ENCODE results near the gene BMAL1. TPM values are rescaled to one million over a fixed set of nuclear protein-coding genes. Genes with fewer than 3 reads are reported as not detected.
A peak's percentile ranks its signal among the peaks of the same experiment; 100 is the strongest.

Gene BMAL1
- polyA plus RNA-seq, 1 donor (not counting 4 experiments of a cell fraction or from before 2014, with no cell fraction given): 27.5 TPM

DNA sequence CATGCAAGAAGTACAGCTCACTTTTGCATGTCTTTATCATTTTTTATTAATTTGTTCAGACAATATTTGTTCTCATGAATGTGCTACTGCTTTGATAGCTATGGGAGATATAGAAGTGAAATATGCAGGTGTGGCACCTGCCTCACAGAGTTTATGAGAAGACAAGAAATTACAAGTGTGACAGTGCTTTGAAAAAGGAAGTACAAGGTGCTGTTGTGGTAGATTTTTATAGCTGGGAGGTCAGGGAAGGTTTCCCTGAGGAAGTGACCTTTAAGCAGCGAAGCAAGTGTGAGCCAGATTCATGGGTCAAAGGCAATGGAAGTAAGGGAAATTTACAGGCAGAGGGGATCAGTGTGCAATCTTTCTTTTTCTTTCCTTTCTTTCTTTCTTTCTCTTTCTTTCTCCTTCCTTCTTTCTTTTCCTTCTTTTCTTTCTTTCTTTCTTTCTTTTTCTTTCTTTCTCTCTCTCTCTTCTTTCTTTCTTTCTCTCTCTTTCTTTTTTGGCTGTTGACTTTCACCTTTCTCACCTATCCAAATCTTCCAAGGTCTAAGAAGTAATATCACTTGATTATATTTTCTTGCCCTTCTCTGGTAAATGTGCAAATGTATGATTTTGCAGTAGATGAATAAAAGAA lies 6.4 kb upstream of the BMAL1 start:
- no peak overlapping the region for H3K27ac ChIP-seq (ENCODE audit: control insufficient read depth, insufficient read depth, low read length)
- H2AFZ ChIP-seq (ENCODE audit: control insufficient read depth, low read length): no peak overlapping the region
- H4K20me1 ChIP-seq (ENCODE audit: control insufficient read depth, extremely low read depth, insufficient read depth, low read length): no peaks in the 10 kb centered on the region
- H3K9ac ChIP-seq (ENCODE audit: control insufficient read depth, extremely low read depth, insufficient read depth, low read length): no peak overlapping the region
- H3K27me3 ChIP-seq (ENCODE audit: control insufficient read depth, extremely low read depth, insufficient read depth, low read length): no peaks in the 10 kb centered on the region
- DNase-seq (ENCODE audit: low read depth, low spot score) (no peak), FAIRE-seq (no peak)
- H3K36me3 ChIP-seq (ENCODE audit: control insufficient read depth in 2 of 2, extremely low read depth in 1 of 2, insufficient read depth in 2 of 2, low read length in 2 of 2): no peaks in the 10 kb centered on the region
- no peaks in the 10 kb centered on the region for H3K79me2 ChIP-seq (ENCODE audit: control insufficient read depth, insufficient read depth, low read length)
- dilution Hi-C loops (cut with MboI; ENCODE audit: extremely low pct_ligation_motif_present, low sequenced_read_pairs): no loop called here
- no peaks in the 10 kb centered on the region for H3K9me3 ChIP-seq (ENCODE audit: control insufficient read depth, low read depth, low read length)
- H3K4me1 ChIP-seq (ENCODE audit: control insufficient read depth, extremely low read depth, insufficient read depth, low read length): peaks cover 32% of the 10 kb centered on the region
- H3K9me1 ChIP-seq (ENCODE audit: control insufficient read depth, extremely low read depth, insufficient read depth, low read length): no peaks in the 10 kb centered on the region
- peak overlapping the region; percentile 25 for H3K4me2 ChIP-seq (ENCODE audit: control insufficient read depth, extremely low read depth, insufficient read depth, low read depth, low read length)
- TF ChIP-seq, protein P1, sequence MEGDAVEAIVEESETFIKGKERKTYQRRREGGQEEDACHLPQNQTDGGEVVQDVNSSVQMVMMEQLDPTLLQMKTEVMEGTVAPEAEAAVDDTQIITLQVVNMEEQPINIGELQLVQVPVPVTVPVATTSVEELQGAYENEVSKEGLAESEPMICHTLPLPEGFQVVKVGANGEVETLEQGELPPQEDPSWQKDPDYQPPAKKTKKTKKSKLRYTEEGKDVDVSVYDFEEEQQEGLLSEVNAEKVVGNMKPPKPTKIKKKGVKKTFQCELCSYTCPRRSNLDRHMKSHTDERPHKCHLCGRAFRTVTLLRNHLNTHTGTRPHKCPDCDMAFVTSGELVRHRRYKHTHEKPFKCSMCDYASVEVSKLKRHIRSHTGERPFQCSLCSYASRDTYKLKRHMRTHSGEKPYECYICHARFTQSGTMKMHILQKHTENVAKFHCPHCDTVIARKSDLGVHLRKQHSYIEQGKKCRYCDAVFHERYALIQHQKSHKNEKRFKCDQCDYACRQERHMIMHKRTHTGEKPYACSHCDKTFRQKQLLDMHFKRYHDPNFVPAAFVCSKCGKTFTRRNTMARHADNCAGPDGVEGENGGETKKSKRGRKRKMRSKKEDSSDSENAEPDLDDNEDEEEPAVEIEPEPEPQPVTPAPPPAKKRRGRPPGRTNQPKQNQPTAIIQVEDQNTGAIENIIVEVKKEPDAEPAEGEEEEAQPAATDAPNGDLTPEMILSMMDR (optimal IDR thresholded peaks at IDR 0.05 in 1 of 3, IDR thresholded peaks at IDR 0.05 in 1 of 3, conservative IDR thresholded peaks at IDR 0.05 in 1 of 3; ENCODE audit: extremely low read depth in 1 of 3, insufficient read depth in 2 of 3, low read length in 3 of 3): no peak
- TF ChIP-seq EZH2 (IDR thresholded peaks at IDR 0.05; ENCODE audit: low read length): no peak
- no peak overlapping the region for H3K4me3 ChIP-seq (ENCODE audit: control insufficient read depth in 2 of 3, extremely low read depth in 1 of 3, insufficient read depth in 2 of 3, low read depth in 1 of 3, low read length in 3 of 3)

DNA sequence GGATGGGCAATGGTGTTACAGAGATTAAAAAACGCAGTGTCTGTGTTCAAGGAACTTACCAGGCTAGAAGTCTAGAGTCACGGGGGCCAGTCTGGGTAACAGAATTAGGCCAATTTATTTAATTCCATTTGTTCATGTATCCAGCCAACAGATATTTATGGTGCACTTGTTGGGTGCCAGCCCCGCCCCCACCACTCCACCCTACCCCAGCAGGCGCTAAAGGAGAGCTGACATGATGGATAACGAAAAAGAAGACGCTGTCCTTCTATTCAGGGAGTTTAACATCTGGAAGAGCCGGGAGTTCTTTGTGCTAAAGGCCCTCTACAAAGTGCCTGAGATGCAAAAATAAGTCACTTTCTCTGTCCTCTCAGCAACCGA lies 1.1 kb upstream of the BMAL1 start:
- FAIRE-seq (no peak), DNase-seq (ENCODE audit: low read depth, low spot score) (no peak)
- dilution Hi-C loops (cut with MboI; ENCODE audit: extremely low pct_ligation_motif_present, low sequenced_read_pairs): no loop called here
- Histone ChIP-seq H3K4me3 (ENCODE audit: control insufficient read depth in 2 of 3, extremely low read depth in 1 of 3, insufficient read depth in 2 of 3, low read depth in 1 of 3, low read length in 3 of 3) (peak overlapping the region; percentile 69 to 87 (median 82)), H3K79me2 (ENCODE audit: control insufficient read depth, insufficient read depth, low read length) (peaks cover 27% of the 10 kb centered on the region), H3K9me3 (ENCODE audit: control insufficient read depth, low read depth, low read length) (no peaks in the 10 kb centered on the region), H2AFZ (ENCODE audit: control insufficient read depth, low read length) (peak overlapping the region; percentile 79), H3K4me2 (ENCODE audit: control insufficient read depth, extremely low read depth, insufficient read depth, low read depth, low read length) (peak overlapping the region; percentile 100), H4K20me1 (ENCODE audit: control insufficient read depth, extremely low read depth, insufficient read depth, low read length) (no peaks in the 10 kb centered on the region), H3K27me3 (ENCODE audit: control insufficient read depth, extremely low read depth, insufficient read depth, low read length) (no peaks in the 10 kb centered on the region), H3K36me3 (ENCODE audit: control insufficient read depth in 2 of 2, extremely low read depth in 1 of 2, insufficient read depth in 2 of 2, low read length in 2 of 2) (no peaks in the 10 kb centered on the region), H3K9ac (ENCODE audit: control insufficient read depth, extremely low read depth, insufficient read depth, low read length) (peak overlapping the region; percentile 72), H3K9me1 (ENCODE audit: control insufficient read depth, extremely low read depth, insufficient read depth, low read length) (no peaks in the 10 kb centered on the region), H3K4me1 (ENCODE audit: control insufficient read depth, extremely low read depth, insufficient read depth, low read length) (peaks cover 18% of the 10 kb centered on the region), H3K27ac (ENCODE audit: control insufficient read depth, insufficient read depth, low read length) (peak overlapping the region; percentile 62)
- no peak for TF ChIP-seq EZH2 (IDR thresholded peaks at IDR 0.05; ENCODE audit: low read length)
- TF ChIP-seq, protein P1 (optimal IDR thresholded peaks at IDR 0.05 in 1 of 3, IDR thresholded peaks at IDR 0.05 in 1 of 3, conservative IDR thresholded peaks at IDR 0.05 in 1 of 3; ENCODE audit: extremely low read depth in 1 of 3, insufficient read depth in 2 of 3, low read length in 3 of 3): no peak

Measured in keratinocyte (primary cell).